CD1c-positive myeloid dendritic cell (primary cell): ENCODE measurements around the gene SLC51B.

Experiments
- DNase-seq: peaks from one replicate; pipeline ENCODE4 v3.0.0-alpha.2; 2016; ENCODE audit errors: extremely low spot score

Gene SLC51B

GRCh38 chr15:65041787-65042186 is 3.4 kb upstream of the SLC51B start:
- DNase-seq, result no peak

GRCh38 chr15:65042776-65043327 is 2.3 kb upstream of the SLC51B start:
- no peak for DNase-seq

GRCh38 chr15:65044218-65044617 is 969 bp upstream of the SLC51B start:
- peak; percentile 59 for DNase-seq

DNA sequence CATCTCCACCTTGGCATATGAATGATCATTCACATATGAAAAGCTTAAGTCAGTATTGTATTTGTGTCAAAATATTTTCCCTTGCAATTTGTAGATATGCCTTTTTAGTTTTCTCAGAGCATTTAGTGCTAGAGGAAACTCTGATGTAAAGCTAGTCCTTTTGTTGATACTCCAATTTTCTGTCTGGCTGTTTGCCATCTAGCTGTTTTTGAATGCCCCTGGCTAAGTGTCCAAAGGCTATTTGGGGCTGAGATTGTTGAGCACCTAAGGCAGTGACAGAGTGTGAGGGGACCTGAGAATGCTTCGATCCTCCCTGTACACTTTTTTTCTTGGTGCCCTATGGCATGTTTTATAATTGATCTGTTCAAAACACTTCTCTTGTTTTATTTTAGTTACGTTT is 3.1 kb downstream of the SLC51B start:
- DNase-seq, result no peak

DNA sequence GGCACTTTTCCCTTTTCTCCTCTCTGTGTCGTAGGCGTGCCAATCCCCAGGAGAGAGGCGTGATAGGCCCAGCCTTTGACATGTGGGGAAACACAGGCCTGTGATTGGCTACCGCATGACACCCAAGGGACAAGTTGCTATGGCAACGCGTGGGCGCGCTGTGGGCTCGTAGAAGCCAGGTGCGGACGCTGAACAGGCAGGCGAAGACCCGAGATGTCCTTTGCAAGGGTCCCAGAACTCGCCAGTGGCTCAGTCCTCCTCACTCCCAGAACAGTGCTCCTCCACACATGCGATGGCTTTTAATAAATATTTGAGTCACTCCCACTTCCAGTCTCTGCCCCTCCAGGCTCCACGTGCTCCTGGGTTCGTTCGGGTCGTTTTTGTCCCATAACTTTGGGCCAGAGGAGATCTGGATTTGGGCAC is 4.2 kb downstream of the SLC51B start:
- DNase-seq, result peak; percentile 95

DNA sequence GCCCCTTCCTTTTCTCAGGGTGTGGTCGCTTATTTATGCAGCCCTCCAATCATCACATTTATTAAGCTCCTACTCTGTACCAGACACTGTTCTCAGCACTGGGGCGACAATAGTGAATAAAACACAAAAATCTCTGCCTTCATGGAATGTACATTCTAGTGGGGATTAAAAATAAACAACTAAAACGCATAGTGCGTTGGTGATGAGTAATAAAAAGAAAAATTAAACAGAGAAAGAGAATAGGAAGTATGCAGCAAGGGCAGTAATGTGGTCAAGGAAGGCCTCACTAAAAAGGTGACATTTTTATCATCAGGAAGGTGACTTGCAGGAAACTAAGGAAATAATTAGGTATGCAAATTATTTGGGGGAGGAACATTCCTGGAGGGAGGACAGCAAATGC is 5.1 kb downstream of the SLC51B start:
- DNase-seq, result no peak

DNA sequence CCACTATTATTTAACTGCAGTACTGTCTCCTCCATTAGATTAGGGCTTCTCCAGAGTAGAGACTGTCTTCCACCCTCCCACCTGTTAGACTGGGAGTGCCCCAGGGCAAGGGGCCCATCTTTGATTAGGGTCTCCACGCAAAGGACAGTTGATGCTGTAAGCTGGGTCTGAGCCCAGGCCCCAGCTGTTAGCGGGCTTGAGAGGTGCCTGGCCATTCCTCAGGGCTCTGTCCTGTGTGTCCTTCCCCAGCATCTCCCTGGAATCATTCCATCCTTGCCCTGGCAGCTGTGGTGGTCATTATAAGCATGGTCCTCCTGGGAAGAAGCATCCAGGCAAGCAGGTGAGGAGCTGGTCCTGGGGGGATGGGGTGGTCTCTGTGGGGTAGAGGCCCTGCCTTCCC is 6.1 kb downstream of the SLC51B start:
- no peak for DNase-seq

GRCh38 chr15:65052956-65053355 is 7.8 kb downstream of the SLC51B start:
- no peak for DNase-seq

DNA sequence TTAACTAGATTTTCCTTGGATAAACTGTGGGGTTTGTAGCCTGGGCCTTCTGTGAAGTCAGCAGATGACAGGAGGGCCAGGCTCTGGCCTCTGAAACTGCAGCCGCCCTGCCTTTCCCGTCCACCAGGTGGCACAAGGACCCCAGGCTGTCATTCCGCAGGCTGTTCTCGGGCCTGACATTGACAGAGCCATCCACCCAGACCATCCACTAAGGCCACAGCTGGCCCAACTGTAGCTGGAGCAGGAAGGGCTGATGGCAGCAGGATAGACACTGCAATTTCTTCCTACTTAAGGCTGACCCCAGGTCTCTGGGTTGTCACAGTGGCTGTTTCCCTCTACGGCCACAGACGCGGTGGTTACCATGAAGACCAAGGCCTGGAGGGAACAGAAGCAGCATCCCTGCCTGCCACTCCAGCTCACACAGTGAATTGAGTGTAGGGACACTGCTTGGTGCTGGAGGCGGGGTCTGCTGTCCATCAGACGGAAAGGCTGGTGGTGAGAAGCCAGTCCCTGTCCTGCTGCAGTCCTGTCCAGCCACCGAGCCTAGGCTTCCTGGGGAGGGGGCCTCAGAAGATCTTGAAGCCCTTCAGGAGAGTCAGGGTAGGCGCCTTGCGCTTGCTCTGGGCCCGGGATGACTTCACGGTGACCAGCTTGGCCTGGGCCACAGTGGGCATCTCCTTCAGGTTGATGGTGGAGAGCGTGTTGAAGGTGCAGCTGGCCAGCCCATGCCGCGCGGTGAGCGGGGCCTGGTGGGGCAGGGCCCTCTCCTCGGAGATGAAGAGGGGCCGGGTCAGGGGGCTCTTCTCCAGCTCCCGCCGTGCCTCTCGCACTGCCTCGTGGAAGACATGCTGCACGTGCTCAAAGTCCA is 9.4 kb downstream of the SLC51B start:
- DNase-seq, result peak; percentile 69

DNA sequence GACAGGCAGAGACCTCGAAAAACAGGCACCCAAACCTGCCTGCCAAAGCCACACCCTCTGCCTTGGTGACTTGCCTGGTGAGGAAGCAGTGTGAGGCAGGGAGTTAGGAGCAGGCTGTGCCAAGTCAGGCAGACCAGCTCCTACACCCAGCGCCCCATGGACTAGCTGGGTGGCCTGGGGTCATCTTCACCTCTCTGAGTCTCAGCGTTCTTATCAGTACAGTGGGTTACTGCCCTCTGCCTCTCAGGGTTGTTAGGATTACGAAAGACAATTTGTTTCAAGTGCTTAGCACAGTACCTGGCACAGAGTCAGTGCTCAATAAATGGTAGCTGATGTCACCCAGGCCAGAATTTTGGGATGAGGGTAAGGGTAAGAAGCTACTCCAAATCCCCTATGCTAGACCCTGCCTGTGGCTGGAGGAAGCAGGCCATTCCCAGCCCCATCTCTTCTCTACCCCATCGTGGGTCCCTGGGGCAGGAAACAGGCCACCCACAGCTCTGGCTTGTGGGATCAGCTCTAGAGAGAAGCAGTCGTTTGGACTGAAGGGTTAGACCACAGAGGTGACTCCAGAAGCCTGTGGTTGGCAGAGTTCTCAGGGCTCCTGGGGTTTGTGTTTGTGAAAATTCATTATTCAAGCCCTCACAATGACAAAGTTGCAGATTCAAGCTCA is 10.1 kb downstream of the SLC51B start:
- no peak for DNase-seq

GRCh38 chr15:65056106-65056505 is 10.9 kb downstream of the SLC51B start:
- DNase-seq, result no peak

DNA sequence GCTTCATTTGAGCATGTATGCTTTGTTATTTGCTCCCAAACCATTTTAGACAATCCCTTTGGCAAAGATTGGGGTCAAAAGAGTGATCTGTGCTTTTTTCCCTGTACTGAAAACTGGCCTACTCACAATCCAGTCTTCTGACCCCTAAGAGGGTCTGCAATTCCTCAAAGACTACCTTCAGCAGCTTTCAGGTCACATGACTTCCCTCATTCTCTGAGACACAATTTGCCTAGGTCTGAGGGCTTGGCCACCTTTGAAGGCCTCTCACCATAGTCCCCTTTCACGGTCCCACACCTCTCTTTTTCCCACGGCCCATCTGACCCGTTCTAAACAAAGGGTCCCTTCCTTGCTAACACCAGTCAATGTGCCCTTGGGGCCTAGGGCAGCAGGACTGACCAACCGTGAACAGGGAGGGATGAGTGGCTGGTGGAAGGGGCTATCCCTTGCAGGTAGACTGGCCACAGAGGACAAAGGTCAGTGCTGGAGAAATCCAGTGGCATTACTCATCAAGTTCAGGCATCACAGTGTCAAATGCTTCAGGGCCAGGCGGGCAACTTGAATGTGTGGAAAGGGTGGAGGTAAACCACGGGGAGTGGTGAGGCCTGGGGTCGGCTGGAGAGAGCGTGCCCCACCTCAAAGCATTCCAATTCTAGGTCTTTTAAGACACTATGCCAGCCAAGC is 11.8 kb downstream of the SLC51B start:
- no peak for DNase-seq

DNA sequence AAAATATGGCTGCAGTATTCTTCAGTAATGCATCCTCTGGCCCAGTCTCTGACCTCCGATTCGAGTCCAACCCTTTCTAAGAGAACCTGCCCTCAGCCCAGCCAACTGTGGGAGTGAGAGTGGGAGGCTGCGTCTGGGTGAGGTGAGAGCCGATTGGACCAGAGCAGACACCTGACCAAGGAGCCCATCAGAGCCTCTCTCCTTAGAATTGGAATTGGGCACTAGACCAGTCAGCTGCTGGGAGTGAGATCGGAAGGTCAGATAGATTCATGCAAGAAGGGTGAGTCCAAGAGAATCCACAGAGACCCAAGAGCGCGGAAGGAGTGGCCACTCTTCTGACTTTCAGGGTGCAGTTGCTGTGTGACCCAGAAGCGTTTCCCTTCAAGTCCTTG is 12.4 kb downstream of the SLC51B start:
- DNase-seq, result no peak

- no peak for DNase-seq
Observed at GRCh38 chr15:65058394-65059368, 13.5 kb downstream of the SLC51B start.

- DNase-seq, result no peak
Observed at GRCh38 chr15:65059369-65059750, 14.2 kb downstream of the SLC51B start.

DNA sequence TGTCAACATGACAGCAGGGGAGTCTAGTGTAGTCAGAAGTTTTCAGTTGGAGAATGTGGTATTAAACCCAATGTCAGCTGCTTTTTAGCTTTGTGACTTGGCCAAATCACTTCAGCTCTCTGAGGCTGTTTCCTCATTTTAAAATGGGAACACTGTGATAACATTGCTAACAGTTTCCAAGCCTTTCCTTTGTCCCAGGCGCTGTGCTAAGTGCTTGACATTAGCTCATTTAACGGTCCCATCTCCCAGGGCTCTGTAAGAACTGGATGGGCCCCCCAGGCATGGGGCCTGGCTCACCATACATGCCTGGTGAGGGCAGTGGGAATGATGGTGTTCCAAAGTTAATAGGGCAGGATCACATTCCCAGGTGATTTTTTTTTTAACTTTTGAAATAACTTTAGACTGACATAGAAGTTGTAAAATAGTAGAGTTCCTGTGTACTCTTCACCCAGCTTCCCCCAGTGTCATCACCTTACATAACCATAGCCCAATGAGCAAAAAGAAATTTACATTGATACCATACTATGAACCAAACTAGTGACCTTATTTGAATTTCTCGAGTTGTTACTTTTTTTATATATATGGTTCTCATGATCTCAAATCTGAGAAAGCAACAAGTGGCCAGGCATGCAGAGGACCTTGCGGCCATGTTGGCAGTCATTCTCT is 14.9 kb downstream of the SLC51B start:
- no peak for DNase-seq

- DNase-seq, result no peak
Observed at GRCh38 chr15:65060641-65061397, 15.6 kb downstream of the SLC51B start.

DNA sequence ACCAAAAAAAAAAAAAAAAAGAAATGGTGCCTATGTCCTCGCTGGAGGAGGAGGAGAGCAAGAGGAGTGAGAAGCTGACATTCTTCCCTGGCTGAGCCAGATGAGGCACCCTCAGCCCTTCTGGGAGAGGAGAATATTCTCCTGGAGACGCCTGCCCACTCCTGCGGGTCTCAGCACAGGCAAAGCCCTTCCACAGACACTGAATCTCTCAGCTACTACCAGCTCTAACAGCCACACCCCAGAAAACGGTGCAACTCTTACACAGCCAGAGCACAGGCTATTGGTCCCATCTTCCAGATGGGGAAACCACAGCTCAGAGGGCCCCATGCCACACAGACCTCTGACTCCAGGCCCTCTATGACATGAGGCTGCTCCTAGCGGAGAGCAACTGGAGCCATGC is 16.9 kb downstream of the SLC51B start:
- no peak for DNase-seq

- DNase-seq, result no peak
Observed at GRCh38 chr15:65062726-65063125, 17.5 kb downstream of the SLC51B start.
